Endothelial cell of umbilical vein (primary cell): ENCODE measurements around the gene SREBF1.

Experiments used
- CTCF ChIP-seq, 2 donors: IDR thresholded peaks; 1 replicate in 1 of 2; 2 replicates in 1 of 2; pipeline ENCODE4 v1.5.1; 2011; ENCODE audit warnings: low read length in 2 of 2, mild to moderate bottlenecking in 2 of 2, moderate library complexity in 2 of 2, control low read depth in 1 of 2, inconsistent platforms in 1 of 2, low read depth in 1 of 2; ENCODE audit not compliant: insufficient read depth in 1 of 2; ENCODE audit errors: extremely low read depth in 1 of 2
- EZH2 ChIP-seq: IDR thresholded peaks from 2 replicates; pipeline ENCODE4 v1.6.1; 2012; ENCODE audit warnings: borderline replicate concordance, low read depth, mild to moderate bottlenecking, moderate library complexity, low read length, inconsistent platforms; ENCODE audit not compliant: severe bottlenecking
- MYC ChIP-seq: IDR thresholded peaks from one replicate; pipeline ENCODE4 v1.6.1; 2011; ENCODE audit warnings: mild to moderate bottlenecking, low read depth, low read length
- POLR2A ChIP-seq: IDR thresholded peaks from 2 replicates; pipeline ENCODE4 v1.6.1; 2012; ENCODE audit warnings: low read depth, mild to moderate bottlenecking, control low read depth, low read length
- POLR2AphosphoS5 ChIP-seq: IDR thresholded peaks from 2 replicates; pipeline ENCODE4 v1.6.1; 2012; ENCODE audit warnings: low read depth, mild to moderate bottlenecking, control low read depth, low read length, moderate library complexity; ENCODE audit not compliant: insufficient read depth

DNA sequence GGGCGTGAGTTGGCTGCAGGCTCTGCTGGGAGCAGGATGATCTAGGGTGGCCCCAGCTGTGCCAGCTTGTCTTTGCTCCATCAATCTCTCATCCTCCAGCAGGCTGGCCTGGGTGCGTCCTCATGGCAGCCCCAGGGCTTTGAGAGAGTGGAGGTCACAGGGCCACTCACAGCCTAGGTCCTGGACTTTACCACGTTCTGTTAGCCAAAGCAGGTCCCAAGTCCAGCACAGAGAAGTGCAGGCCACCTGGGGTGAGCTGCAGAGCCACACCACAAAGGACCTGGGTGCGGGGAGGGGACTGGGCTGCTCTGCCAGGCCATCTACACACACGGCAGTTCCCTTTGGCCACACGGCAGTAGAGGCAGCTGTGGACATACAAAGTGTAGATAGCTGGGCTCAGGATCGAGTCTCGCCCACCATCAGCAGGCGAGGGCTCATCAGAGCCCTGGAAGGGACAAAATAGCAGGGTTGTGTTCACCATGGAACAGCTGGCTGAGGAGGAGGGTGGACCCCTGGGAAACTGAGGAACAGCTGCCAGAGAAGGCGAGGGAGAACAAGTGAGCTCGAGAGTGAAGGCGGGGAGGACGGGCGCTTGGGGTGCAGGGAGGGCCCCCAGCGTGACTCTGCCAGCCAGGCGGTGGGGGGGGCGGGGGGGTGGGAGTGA, 30.0 kb downstream of the SREBF1 start:
- TF ChIP-seq CTCF (IDR thresholded peaks at IDR 0.05; ENCODE audit: extremely low read depth in 1 of 2, insufficient read depth in 1 of 2, low read depth in 1 of 2, low read length in 2 of 2) (no peak), POLR2AphosphoS5 (no peak), EZH2 (no peak), POLR2A (no peak), MYC (no peak)
